B cell (primary cell): ENCODE measurements around the gene LCOR. TPM values are rescaled to one million over a fixed set of nuclear protein-coding genes. Genes with fewer than 3 reads are reported as not detected.

Source experiments
- ATAC-seq: fragments of 200-7000 bp; cut with Tn5 transposase; one replicate; pipeline ENCODE4 v1.10.0; 2021; ENCODE audit warnings: low read depth, mild to moderate bottlenecking, moderate number of reproducible peaks, moderate library complexity
- CTCF ChIA-PET: fragments of 350-600 bp; sonication (Branson Sonifier 250); formaldehyde crosslinking; loops from one replicate; lab custom pipeline; 2021; ENCODE audit warnings: antibody characterized with exemption, inconsistent platforms; lab: Charles Lee
- POLR2A ChIA-PET: fragments of 350-600 bp; sonication (Branson Sonifier 250); formaldehyde crosslinking; loops from one replicate; lab custom pipeline; 2021; ENCODE audit warnings: antibody characterized with exemption; lab: Charles Lee
- DNase-seq: peaks from one replicate; pipeline ENCODE4 v3.0.0; 2013
- H2AFZ ChIP-seq: 2 replicates; pipeline ENCODE4 v1.6.1; 2012; ENCODE audit warnings: mild to moderate bottlenecking, low read depth, low read length; ENCODE audit not compliant: insufficient read depth, poor library complexity, severe bottlenecking
- H3K27ac ChIP-seq, 2 donors: 1 replicate in 1 of 2; 2 replicates in 1 of 2; pipeline ENCODE4 v1.5.1; 2012 to 2013; ENCODE audit warnings: low read length in 2 of 2, mild to moderate bottlenecking in 2 of 2, moderate library complexity in 1 of 2
- H3K27me3 ChIP-seq, 4 experiments: fragments of 200-600 bp in 1 of 4; sonication (generic) in 1 of 4; replicated peaks in 1 of 4; 1 replicate in 2 of 4; 2 replicates in 2 of 4; pipeline versions ENCODE4 v1.6.1 to v1.7.0; 2013 to 2016; ENCODE audit warnings: low read length in 3 of 4, mild to moderate bottlenecking in 2 of 4, mixed read lengths in 1 of 4, moderate library complexity in 1 of 4; ENCODE audit not compliant: insufficient read depth in 4 of 4, control insufficient read depth in 3 of 4; ENCODE audit errors: control extremely low read depth in 1 of 4
- H3K36me3 ChIP-seq, 2 experiments: replicated peaks in 1 of 2; 1 replicate in 1 of 2; 2 replicates in 1 of 2; pipeline versions ENCODE4 v1.6.1 to v1.7.1; 2013; ENCODE audit warnings: low read length in 1 of 2; ENCODE audit not compliant: insufficient read depth in 2 of 2, control insufficient read depth in 1 of 2; ENCODE audit errors: control extremely low read depth in 1 of 2, extremely low read depth in 1 of 2
- H3K4me1 ChIP-seq, 2 donors: fragments of 200-600 bp in 1 of 2; sonication (generic) in 1 of 2; 1 replicate in 1 of 2; 2 replicates in 1 of 2; pipeline versions ENCODE4 v1.5.1 to v1.6.1; 2013 to 2017; ENCODE audit warnings: low read length in 2 of 2; ENCODE audit not compliant: control insufficient read depth in 2 of 2, insufficient read depth in 2 of 2
- H3K4me2 ChIP-seq: replicated peaks from 2 replicates; pipeline ENCODE3; 2012; ENCODE audit warnings: mild to moderate bottlenecking, low read depth, low read length; ENCODE audit not compliant: poor library complexity, severe bottlenecking
- H3K4me3 ChIP-seq, 5 experiments: fragments of 200-600 bp in 1 of 5; sonication (generic) in 1 of 5; 1 replicate in 3 of 5; 2 replicates in 2 of 5; pipeline versions ENCODE4 v1.5.1 to v1.7.0; 2011 to 2016; ENCODE audit warnings: low read length in 4 of 5, mild to moderate bottlenecking in 4 of 5, low read depth in 2 of 5, control low read depth in 1 of 5, moderate library complexity in 1 of 5; ENCODE audit not compliant: insufficient read depth in 1 of 5; ENCODE audit errors: control extremely low read depth in 1 of 5, extremely low read depth in 1 of 5
- H3K79me2 ChIP-seq: fragments of 200-600 bp; sonication (generic); one replicate; pipeline ENCODE4 v1.6.0; 2016; ENCODE audit warnings: low read length; ENCODE audit not compliant: control insufficient read depth, insufficient read depth
- H3K9ac ChIP-seq: fragments of 200-600 bp; sonication (generic); 2 replicates; pipeline ENCODE4 v1.6.1; 2017; ENCODE audit warnings: mild to moderate bottlenecking, low read length, moderate library complexity
- H3K9me3 ChIP-seq, 3 donors: one replicate each; pipeline versions ENCODE4 v1.6.1 to v1.7.1; 2013; ENCODE audit warnings: low read length in 2 of 3; ENCODE audit not compliant: control insufficient read depth in 2 of 3, insufficient read depth in 1 of 3; ENCODE audit errors: control extremely low read depth in 1 of 3
- H4K20me1 ChIP-seq: 2 replicates; pipeline ENCODE4 v1.6.0; 2012; ENCODE audit warnings: mild to moderate bottlenecking, low read length; ENCODE audit not compliant: insufficient read depth, control insufficient read depth, poor library complexity, severe bottlenecking
- H3K27ac Mint-ChIP-seq: one replicate; pipeline ENCODE4 v1.8.0; 2021; ENCODE audit warnings: mixed read lengths
- H3K27me3 Mint-ChIP-seq: one replicate; pipeline ENCODE4 v1.8.0; 2021; ENCODE audit warnings: mixed read lengths
- H3K4me1 Mint-ChIP-seq: one replicate; pipeline ENCODE4 v1.8.0; 2021; ENCODE audit warnings: mixed read lengths
- H3K4me3 Mint-ChIP-seq: one replicate; pipeline ENCODE4 v1.8.0; 2021; ENCODE audit warnings: mixed read lengths
- H3K9me3 Mint-ChIP-seq: one replicate; pipeline ENCODE4 v1.8.0; 2022; ENCODE audit warnings: mixed read lengths; ENCODE audit not compliant: insufficient read depth
- EZH2 ChIP-seq: IDR thresholded peaks from 2 replicates; pipeline ENCODE4 v1.6.1; 2012; ENCODE audit warnings: borderline replicate concordance, low read depth, mild to moderate bottlenecking, moderate library complexity, low read length; ENCODE audit not compliant: insufficient read depth, poor library complexity, severe bottlenecking
- WGBS: methylation state at CpG from one replicate; pipeline ENCODE4 v1.1.5; 2013; ENCODE audit warnings: missing lambda C conversion rate; ENCODE audit not compliant: insufficient coverage; 5-methylcytosine and 5-hydroxymethylcytosine counted together
- intact Hi-C: fragments of 100-400 bp; cut with micrococcal nuclease; formaldehyde crosslinking; loops from one replicate; pipeline ENCODE4 v1.10.0; 2022
- polyA plus RNA-seq: library from polyadenylated mRNA; depleted of rRNA; stranded (reverse); fragments of >200 nt; gene quantifications from 2 replicates; pipeline ENCODE4 v1.2.3, GENCODE V29; 2012
- total RNA-seq, 2 donors: library from RNA; stranded (reverse); fragments of 120-200 nt in 1 of 2; gene quantifications; 1 replicate in 1 of 2; 2 replicates in 1 of 2; pipeline versions ENCODE4 v1.2.3 to v1.2.4, GENCODE V29; 2013 to 2022
- TF ChIP-seq, protein P1 (sequence below): fragments of 200-600 bp; IDR thresholded peaks from one replicate; pipeline ENCODE4 v1.8.0; 2022; ENCODE audit warnings: antibody characterized with exemption, mild to moderate bottlenecking

The LCOR gene
- total and polyA plus RNA-seq, 2 donors (not counting 1 experiment from before 2014, with no cell fraction given): 5.1 to 70.0 TPM

DNA sequence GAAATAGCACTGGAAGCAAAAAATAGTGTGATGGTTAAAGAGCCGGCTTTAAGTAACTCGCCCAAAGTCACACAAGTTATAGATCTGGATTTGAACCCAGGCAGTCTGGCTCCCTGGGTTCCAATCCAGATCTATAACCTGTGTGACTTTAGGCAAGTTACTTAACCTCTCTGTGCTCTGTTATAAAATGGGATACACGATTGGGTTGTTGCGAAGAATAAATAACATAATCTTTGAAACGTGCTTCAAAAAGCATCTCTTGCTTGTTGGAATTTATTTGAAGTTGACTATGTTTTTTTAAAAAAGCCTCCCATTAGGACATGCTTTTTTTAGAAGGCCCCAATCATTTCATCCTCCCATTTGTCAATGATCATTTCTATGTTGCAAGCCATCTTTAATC, 3.5 kb upstream of the LCOR start:
- Histone ChIP-seq H3K4me3 (no peak overlapping the region), H3K4me1 (peaks cover 16 to 19% of the 10 kb centered on the region in 2 donors), H3K4me2 (no peak overlapping the region), H3K27me3 (no peaks in the 10 kb centered on the region), H2AFZ (no peak overlapping the region), H3K9me3 (no peaks in the 10 kb centered on the region), H3K36me3 (no peaks in the 10 kb centered on the region), H3K79me2 (peaks cover 16% of the 10 kb centered on the region), H3K9ac (no peak overlapping the region), H3K27ac (no peak overlapping the region), H4K20me1 (peaks cover 8% of the 10 kb centered on the region)
- H3K27ac Mint-ChIP-seq: no peak overlapping the region
- no peak for DNase-seq
- no peaks in the 10 kb centered on the region for H3K27me3 Mint-ChIP-seq
- ChIA-PET POLR2A (interaction anchor here (0.6 kb wide), 1 partner anchor 116 kb away, joined by 3 read pairs; no protein-coding TSS in a partner anchor), CTCF (interaction anchor here (0.5 to 6.0 kb wide), 7 partner anchors 39 to 433 kb away, joined by 3 to 75 read pairs (median 3); no protein-coding TSS in a partner anchor)
- H3K9me3 Mint-ChIP-seq: no peaks in the 10 kb centered on the region
- H3K4me3 Mint-ChIP-seq: no peak overlapping the region
- 92% methylated on average over 2 of the region's 5 CpGs for WGBS
- no peak for ATAC-seq
- intact Hi-C loops: no loop called here
- TF ChIP-seq, protein P1, sequence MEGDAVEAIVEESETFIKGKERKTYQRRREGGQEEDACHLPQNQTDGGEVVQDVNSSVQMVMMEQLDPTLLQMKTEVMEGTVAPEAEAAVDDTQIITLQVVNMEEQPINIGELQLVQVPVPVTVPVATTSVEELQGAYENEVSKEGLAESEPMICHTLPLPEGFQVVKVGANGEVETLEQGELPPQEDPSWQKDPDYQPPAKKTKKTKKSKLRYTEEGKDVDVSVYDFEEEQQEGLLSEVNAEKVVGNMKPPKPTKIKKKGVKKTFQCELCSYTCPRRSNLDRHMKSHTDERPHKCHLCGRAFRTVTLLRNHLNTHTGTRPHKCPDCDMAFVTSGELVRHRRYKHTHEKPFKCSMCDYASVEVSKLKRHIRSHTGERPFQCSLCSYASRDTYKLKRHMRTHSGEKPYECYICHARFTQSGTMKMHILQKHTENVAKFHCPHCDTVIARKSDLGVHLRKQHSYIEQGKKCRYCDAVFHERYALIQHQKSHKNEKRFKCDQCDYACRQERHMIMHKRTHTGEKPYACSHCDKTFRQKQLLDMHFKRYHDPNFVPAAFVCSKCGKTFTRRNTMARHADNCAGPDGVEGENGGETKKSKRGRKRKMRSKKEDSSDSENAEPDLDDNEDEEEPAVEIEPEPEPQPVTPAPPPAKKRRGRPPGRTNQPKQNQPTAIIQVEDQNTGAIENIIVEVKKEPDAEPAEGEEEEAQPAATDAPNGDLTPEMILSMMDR: no peak
- no peak for TF ChIP-seq EZH2
- H3K4me1 Mint-ChIP-seq: peaks cover 22% of the 10 kb centered on the region

DNA sequence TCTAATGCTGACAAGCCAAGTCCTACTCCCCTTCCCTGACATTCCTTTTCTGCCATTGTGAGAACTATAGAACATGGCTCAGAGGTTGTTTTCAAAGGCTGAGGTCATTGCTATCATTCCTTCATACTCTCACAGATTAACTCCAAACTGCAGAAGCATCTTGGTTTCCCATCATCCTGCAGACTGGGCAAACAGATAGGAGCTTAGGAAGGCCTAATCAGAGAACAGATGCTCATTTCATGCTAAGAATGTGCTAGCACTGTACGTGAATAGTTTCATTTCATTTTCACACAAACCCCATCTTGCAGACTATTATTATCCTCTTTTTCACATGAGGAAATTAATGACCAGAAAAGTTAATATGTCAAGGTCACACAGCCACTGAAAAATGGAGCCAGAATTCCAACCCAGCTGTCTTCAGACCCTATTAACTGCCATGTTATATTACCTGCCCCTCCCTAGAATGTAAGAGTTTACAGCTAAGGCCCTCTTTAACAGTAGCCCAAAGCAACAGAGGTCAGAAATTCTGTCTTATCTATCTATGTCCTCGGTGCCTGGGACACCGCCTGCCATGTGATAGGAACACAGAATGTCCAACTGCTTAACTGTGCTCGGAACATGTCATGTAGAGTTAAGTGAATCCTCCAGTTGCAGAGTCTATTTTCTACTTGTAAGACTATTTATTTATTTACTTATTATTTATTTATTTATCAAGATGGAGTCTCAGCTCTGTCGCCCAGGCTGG, 2.9 kb upstream of the LCOR start:
- WGBS: 67% methylated on average over 2 of the region's 5 CpGs
- no peak overlapping the region for H3K27ac ChIP-seq
- no peak overlapping the region for H3K9ac ChIP-seq
- H3K27me3 Mint-ChIP-seq: no peaks in the 10 kb centered on the region
- DNase-seq (no peak), ATAC-seq (no peak)
- H3K9me3 ChIP-seq: no peaks in the 10 kb centered on the region
- no peak overlapping the region for H3K4me3 ChIP-seq
- H3K4me1 Mint-ChIP-seq: peaks cover 28% of the 10 kb centered on the region
- no peaks in the 10 kb centered on the region for H3K9me3 Mint-ChIP-seq
- peak overlapping the region; percentile 26 for H3K27ac Mint-ChIP-seq
- peaks cover 22% of the 10 kb centered on the region for H3K79me2 ChIP-seq
- ChIA-PET CTCF (interaction anchor here (0.5 to 6.0 kb wide), 11 partner anchors 18 to 381 kb away, joined by 3 to 75 read pairs (median 3); no protein-coding TSS in a partner anchor), POLR2A (interaction anchor here (1.1 kb wide), 1 partner anchor 196 kb away, joined by 3 read pairs; no protein-coding TSS in a partner anchor)
- peaks cover 22 to 25% of the 10 kb centered on the region in 2 donors for H3K4me1 ChIP-seq
- H3K36me3 ChIP-seq: no peaks in the 10 kb centered on the region
- H2AFZ ChIP-seq: no peak overlapping the region
- H3K4me2 ChIP-seq: no peak overlapping the region
- no peaks in the 10 kb centered on the region for H3K27me3 ChIP-seq
- H4K20me1 ChIP-seq: peaks cover 14% of the 10 kb centered on the region
- H3K4me3 Mint-ChIP-seq: no peak overlapping the region
- intact Hi-C loops: no loop called here
- TF ChIP-seq EZH2: no peak
- TF ChIP-seq, protein P1: no peak
